CD14-positive monocyte (primary cell): ENCODE measurements around the gene LDLRAD4. TPM values are rescaled to one million over a fixed set of nuclear protein-coding genes. Genes with fewer than 3 reads are reported as not detected.

ENCODE experiments used
- DNase-seq, 3 donors: peaks; one replicate each; pipeline ENCODE4 v3.0.0-alpha.2; 2011 to 2022
- H2AFZ ChIP-seq: 2 replicates; pipeline ENCODE4 v1.6.0; 2012; ENCODE audit warnings: mild to moderate bottlenecking, low read depth, low read length, inconsistent platforms; ENCODE audit not compliant: insufficient read depth, poor library complexity, severe bottlenecking
- H3K27ac ChIP-seq, 2 donors: 1 replicate in 1 of 2; 2 replicates in 1 of 2; pipeline ENCODE4 v1.5.1; 2012 to 2013; ENCODE audit warnings: low read length in 2 of 2, control low read depth in 1 of 2, inconsistent platforms in 1 of 2, low read depth in 1 of 2, mild to moderate bottlenecking in 1 of 2
- H3K27me3 ChIP-seq, 2 donors: one replicate each; pipeline versions ENCODE4 v1.6.0 to v1.6.1; 2011 to 2013; ENCODE audit warnings: low read length in 2 of 2; ENCODE audit not compliant: control insufficient read depth in 2 of 2, insufficient read depth in 2 of 2
- H3K36me3 ChIP-seq, 2 donors: replicated peaks in 1 of 2; 1 replicate in 1 of 2; 2 replicates in 1 of 2; pipeline versions ENCODE4 v1.5.1 to v1.6.1; 2012 to 2013; ENCODE audit warnings: low read length in 2 of 2, control low read depth in 1 of 2, inconsistent platforms in 1 of 2, mild to moderate bottlenecking in 1 of 2; ENCODE audit not compliant: insufficient read depth in 2 of 2, control insufficient read depth in 1 of 2
- H3K4me1 ChIP-seq, 2 donors: 1 replicate in 1 of 2; 2 replicates in 1 of 2; pipeline versions ENCODE4 v1.5.1 to v1.6.1; 2012 to 2013; ENCODE audit warnings: low read length in 2 of 2, control low read depth in 1 of 2, inconsistent platforms in 1 of 2, mild to moderate bottlenecking in 1 of 2, moderate library complexity in 1 of 2; ENCODE audit not compliant: insufficient read depth in 2 of 2, control insufficient read depth in 1 of 2
- H3K4me2 ChIP-seq: replicated peaks from 2 replicates; pipeline ENCODE3; 2012; ENCODE audit warnings: low read length, moderate library complexity, mild to moderate bottlenecking; ENCODE audit not compliant: poor library complexity, severe bottlenecking; ENCODE audit errors: extremely low read depth
- H3K4me3 ChIP-seq, 3 experiments: fragments of 200-600 bp in 1 of 3; sonication (generic) in 1 of 3; replicated peaks in 1 of 3; 1 replicate in 2 of 3; 2 replicates in 1 of 3; pipeline ENCODE4 v1.5.1; 2011 to 2013; ENCODE audit warnings: low read length in 3 of 3, mild to moderate bottlenecking in 3 of 3, control low read depth in 2 of 3, low read depth in 2 of 3, inconsistent platforms in 1 of 3, moderate library complexity in 1 of 3
- H3K79me2 ChIP-seq: 2 replicates; pipeline ENCODE4 v1.6.0; 2012; ENCODE audit warnings: mild to moderate bottlenecking, control low read depth, inconsistent platforms, low read length, moderate library complexity; ENCODE audit not compliant: insufficient read depth
- H3K9ac ChIP-seq: 2 replicates; pipeline ENCODE4 v1.6.0; 2017; ENCODE audit warnings: low read length, mild to moderate bottlenecking; ENCODE audit not compliant: insufficient read depth, poor library complexity, severe bottlenecking
- H3K9me3 ChIP-seq, 2 donors: replicated peaks in 1 of 2; 1 replicate in 1 of 2; 2 replicates in 1 of 2; pipeline versions ENCODE4 v1.5.1 to v1.6.1; 2012 to 2013; ENCODE audit warnings: low read length in 2 of 2, control low read depth in 1 of 2; ENCODE audit not compliant: control insufficient read depth in 1 of 2, insufficient read depth in 1 of 2
- H4K20me1 ChIP-seq: 2 replicates; pipeline ENCODE4 v1.6.0; 2012; ENCODE audit warnings: mild to moderate bottlenecking, low read length, control low read depth, moderate library complexity; ENCODE audit not compliant: insufficient read depth
- H3K27ac Mint-ChIP-seq, 7 donors: one replicate each; pipeline ENCODE4 v1.8.0; 2020; ENCODE audit warnings: mild to moderate bottlenecking in 7 of 7, mixed read lengths in 7 of 7, moderate library complexity in 6 of 7, inconsistent platforms in 2 of 7
- H3K27me3 Mint-ChIP-seq, 3 donors: one replicate each; pipeline ENCODE4 v1.8.0; 2021 to 2022; ENCODE audit warnings: low read depth in 3 of 3, mild to moderate bottlenecking in 3 of 3, mixed read lengths in 3 of 3, moderate library complexity in 3 of 3, inconsistent platforms in 1 of 3
- H3K36me3 Mint-ChIP-seq, 2 donors: one replicate each; pipeline ENCODE4 v1.8.0; 2020; ENCODE audit warnings: mixed read lengths in 2 of 2, inconsistent platforms in 1 of 2, mild to moderate bottlenecking in 1 of 2
- H3K4me1 Mint-ChIP-seq: one replicate; pipeline ENCODE4 v1.8.0; 2020; ENCODE audit warnings: mild to moderate bottlenecking, mixed read lengths
- H3K4me3 Mint-ChIP-seq, 2 donors: one replicate each; pipeline ENCODE4 v1.8.0; 2020; ENCODE audit warnings: mild to moderate bottlenecking in 2 of 2, mixed read lengths in 2 of 2, moderate library complexity in 1 of 2
- H3K9me3 Mint-ChIP-seq, 7 donors: one replicate each; pipeline ENCODE4 v1.8.0; 2020 to 2022; ENCODE audit warnings: mixed read lengths in 7 of 7, mild to moderate bottlenecking in 6 of 7, moderate library complexity in 6 of 7, inconsistent platforms in 2 of 7
- WGBS: methylation state at CpG from one replicate; pipeline ENCODE4 v1.1.5; 2013; ENCODE audit warnings: missing lambda C conversion rate; ENCODE audit not compliant: insufficient coverage; 5-methylcytosine and 5-hydroxymethylcytosine counted together
- intact Hi-C, 2 donors: fragments of 100-400 bp; cut with micrococcal nuclease; formaldehyde crosslinking; loops; one replicate each; pipeline versions ENCODE4 v1.15.0 to v1.15.1; 2023
- polyA plus RNA-seq, 3 donors: library from polyadenylated mRNA; depleted of rRNA in 1 of 3; unstranded in 2 of 3; stranded (reverse) in 1 of 3; fragments of 300-500 nt in 2 of 3; fragments of >200 nt in 1 of 3; fragmentation: Illumina TruSeq in 2 of 3; gene quantifications; 1 replicate in 2 of 3; 2 replicates in 1 of 3; pipeline ENCODE4 v1.2.3, GENCODE V29; 2012 to 2021
- TF ChIP-seq, protein P1 (sequence below): fragments of 200-600 bp; IDR thresholded peaks from one replicate; pipeline ENCODE4 v1.8.0; 2022; ENCODE audit warnings: antibody characterized with exemption, mild to moderate bottlenecking

The LDLRAD4 gene
- polyA plus RNA-seq, 3 donors: 13.5 to 15.4 (median 13.8) TPM

DNA sequence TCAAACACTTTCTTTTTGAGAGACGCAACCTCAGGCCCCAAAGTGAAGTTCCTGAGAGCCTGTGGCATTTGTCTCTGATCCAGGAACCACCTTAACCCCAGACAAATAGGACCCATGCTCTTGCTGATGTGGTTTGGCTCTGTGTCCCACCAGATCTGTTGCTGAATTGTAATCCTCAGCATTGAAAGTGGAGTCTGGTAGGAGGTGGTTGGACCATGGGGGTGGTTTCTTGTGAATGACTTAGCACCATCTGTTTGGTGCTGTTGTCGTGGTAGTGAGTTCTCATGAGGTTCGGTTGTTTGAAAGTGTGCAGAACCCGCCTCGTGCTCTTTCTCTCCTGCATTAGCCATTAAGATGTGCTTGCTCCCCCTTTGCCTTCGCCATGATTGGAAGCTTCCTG, 255.2 kb downstream of the LDLRAD4 start:
- intact Hi-C loops: loop anchor here in 1 of 2 donors (10.0 kb wide), 1 partner anchor 151 kb away; no protein-coding TSS in a partner anchor
- Histone ChIP-seq H3K9ac (no peak overlapping the region), H3K4me3 (no peak overlapping the region), H3K36me3 (peaks cover 4 to 52% of the 10 kb centered on the region in 2 donors), H3K79me2 (peaks cover 13% of the 10 kb centered on the region), H2AFZ (no peak overlapping the region), H3K9me3 (no peaks in the 10 kb centered on the region), H4K20me1 (peaks cover 88% of the 10 kb centered on the region), H3K4me1 (peaks cover 23 to 24% of the 10 kb centered on the region in 2 donors), H3K27me3 (no peaks in the 10 kb centered on the region), H3K27ac (no peak overlapping the region), H3K4me2 (no peak overlapping the region)
- Mint-ChIP-seq H3K36me3 (peaks cover 58 to 66% of the 10 kb centered on the region in 2 donors), H3K27ac (peak overlapping the region in 1 of 7 donors; percentile 42), H3K9me3 (peaks cover 0 to 3% (median 0%) of the 10 kb centered on the region in 7 donors), H3K27me3 (peaks cover 0 to 2% (median 0%) of the 10 kb centered on the region in 3 donors), H3K4me1 (peaks cover 40% of the 10 kb centered on the region), H3K4me3 (no peak overlapping the region)
- no peak for DNase-seq
- WGBS: 89% methylated on average over 6 of the region's 6 CpGs
- TF ChIP-seq, protein P1, sequence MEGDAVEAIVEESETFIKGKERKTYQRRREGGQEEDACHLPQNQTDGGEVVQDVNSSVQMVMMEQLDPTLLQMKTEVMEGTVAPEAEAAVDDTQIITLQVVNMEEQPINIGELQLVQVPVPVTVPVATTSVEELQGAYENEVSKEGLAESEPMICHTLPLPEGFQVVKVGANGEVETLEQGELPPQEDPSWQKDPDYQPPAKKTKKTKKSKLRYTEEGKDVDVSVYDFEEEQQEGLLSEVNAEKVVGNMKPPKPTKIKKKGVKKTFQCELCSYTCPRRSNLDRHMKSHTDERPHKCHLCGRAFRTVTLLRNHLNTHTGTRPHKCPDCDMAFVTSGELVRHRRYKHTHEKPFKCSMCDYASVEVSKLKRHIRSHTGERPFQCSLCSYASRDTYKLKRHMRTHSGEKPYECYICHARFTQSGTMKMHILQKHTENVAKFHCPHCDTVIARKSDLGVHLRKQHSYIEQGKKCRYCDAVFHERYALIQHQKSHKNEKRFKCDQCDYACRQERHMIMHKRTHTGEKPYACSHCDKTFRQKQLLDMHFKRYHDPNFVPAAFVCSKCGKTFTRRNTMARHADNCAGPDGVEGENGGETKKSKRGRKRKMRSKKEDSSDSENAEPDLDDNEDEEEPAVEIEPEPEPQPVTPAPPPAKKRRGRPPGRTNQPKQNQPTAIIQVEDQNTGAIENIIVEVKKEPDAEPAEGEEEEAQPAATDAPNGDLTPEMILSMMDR: no peak

DNA sequence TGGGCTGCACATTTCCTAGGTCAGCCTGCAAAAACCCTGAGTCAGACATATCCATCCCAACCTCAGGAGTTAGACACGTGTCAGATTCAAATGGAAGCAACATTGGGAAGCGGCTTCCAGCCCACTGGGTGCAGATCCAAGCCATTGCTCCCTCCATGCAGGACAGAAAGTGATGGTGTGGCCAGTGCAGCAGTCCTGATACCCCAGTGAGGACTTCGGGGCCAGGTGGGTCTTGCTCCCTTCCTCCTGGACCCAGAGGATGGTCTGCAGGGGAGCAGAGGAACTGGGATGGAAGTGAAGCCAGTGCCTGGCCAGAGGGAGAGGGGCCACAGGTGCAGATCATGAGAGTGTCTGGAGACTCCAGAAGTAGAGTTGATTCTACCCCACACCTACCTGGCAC, 255.8 kb downstream of the LDLRAD4 start:
- TF ChIP-seq, protein P1: no peak
- H3K27me3 ChIP-seq: no peaks in the 10 kb centered on the region
- H3K27ac ChIP-seq: no peak overlapping the region
- no peak overlapping the region for H3K9ac ChIP-seq
- Mint-ChIP-seq H3K36me3 (peaks cover 58 to 69% of the 10 kb centered on the region in 2 donors), H3K27me3 (peaks cover 0 to 2% (median 0%) of the 10 kb centered on the region in 3 donors), H3K4me3 (no peak overlapping the region), H3K4me1 (peaks cover 37% of the 10 kb centered on the region), H3K9me3 (peaks cover 0 to 3% (median 0%) of the 10 kb centered on the region in 7 donors), H3K27ac (peak overlapping the region in 2 of 7 donors; percentile 26 to 50)
- H3K4me2 ChIP-seq: no peak overlapping the region
- no peak overlapping the region for H3K4me3 ChIP-seq
- H3K4me1 ChIP-seq: peaks cover 23 to 24% of the 10 kb centered on the region in 2 donors
- no peak for DNase-seq
- peaks cover 0 to 1% of the 10 kb centered on the region in 2 donors for H3K9me3 ChIP-seq
- intact Hi-C loops: loop anchor here in 1 of 2 donors (10.0 kb wide), 1 partner anchor 150 kb away; no protein-coding TSS in a partner anchor
- H3K79me2 ChIP-seq: peaks cover 9% of the 10 kb centered on the region
- peaks cover 88% of the 10 kb centered on the region for H4K20me1 ChIP-seq
- WGBS: 100% methylated on average over 3 of the region's 3 CpGs
- H3K36me3 ChIP-seq: peaks cover 4 to 53% of the 10 kb centered on the region in 2 donors
- no peak overlapping the region for H2AFZ ChIP-seq
